CD4-positive, alpha-beta T cell treated with Interleukin-10 for 1 hour (primary cell): ENCODE measurements around the gene CEP112.
"Not testable (repeated sequence)": the region's sequence is repeated elsewhere in the genome, so short reads cannot be mapped to it uniquely, and the experiment has no call there.

ENCODE experiments used
- DNase-seq: peaks from one replicate; pipeline ENCODE4 v3.0.0-alpha.2; 2020

CEP112 gene

DNA sequence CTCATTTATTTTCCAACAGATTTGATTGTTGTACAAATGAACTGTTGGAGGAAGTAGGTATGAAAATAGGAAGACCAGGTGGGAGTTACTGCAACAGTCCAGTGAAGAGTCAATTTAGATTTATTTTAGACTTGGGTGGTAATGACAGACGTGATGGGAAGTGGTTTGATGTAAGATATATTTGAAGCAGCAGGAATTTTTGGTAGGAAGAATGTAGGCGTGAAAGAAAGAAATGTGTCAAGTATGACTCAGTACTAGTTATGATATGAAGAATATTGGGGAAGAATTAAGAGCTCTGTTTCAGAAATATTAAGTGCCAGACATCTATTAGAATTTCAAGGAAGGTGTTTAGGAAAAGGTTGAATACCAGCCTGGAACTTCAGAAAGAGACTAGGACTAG is 382.6 kb downstream of the CEP112 start:
- DNase-seq: no peak

DNA sequence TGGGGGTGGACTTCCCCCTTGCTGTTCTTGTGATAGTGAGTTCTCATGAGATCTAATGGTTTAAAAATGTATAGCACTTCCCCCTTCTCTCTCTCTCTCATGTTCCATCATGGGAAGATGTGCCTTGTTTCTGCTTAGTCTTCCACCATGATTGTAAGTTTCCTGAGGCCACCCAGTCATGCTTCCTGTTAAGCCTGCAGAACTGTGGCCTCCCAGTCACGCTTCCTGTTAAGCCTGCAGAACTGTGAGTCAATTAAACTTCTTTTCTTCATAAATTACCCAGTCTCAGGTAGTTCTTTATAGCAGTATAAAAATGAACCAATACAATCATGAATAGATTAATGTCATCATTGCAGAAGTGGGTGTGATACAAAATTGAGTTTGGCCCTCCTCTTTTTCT is 383.4 kb downstream of the CEP112 start:
- DNase-seq: not testable (repeated sequence)

DNA sequence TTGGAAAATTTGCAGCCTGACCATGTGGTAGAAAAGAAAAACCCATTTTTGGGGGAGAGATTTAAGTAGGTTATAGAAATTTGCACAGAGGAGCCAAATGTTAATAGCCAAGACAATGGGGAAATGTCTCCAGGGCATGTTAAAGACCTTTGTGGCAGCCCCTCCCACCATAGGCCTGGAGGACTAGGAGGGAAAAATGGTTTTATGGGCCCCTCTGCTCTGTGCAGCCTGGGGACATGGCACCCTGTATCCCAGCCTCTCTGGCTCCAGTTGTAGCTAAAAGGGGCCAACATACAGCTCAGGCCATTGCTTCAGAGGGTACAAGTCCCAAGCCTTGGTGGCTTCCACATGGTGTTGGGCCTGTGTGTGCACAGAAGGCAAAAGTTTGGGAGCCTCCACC is 384.6 kb downstream of the CEP112 start:
- DNase-seq: no peak

DNA sequence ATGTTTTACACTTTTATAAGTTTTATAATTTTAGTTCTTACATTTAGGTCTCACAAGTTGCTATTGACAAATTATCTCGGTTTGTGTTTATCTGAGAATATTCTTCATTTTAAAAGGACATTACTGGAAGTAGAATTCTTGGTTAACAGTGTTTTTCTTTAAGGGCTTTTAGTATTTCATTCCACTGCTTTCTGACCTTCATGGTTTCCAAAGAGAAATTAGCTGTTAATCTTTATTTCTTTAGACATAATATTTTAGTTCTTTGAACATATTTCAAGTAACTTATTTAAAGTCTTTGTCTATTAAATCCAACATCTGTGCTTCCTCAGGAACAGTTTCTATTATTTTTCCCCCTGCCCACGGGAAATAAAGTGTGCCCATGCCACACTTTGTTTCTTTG is 390.4 kb downstream of the CEP112 start:
- DNase-seq: no peak

DNA sequence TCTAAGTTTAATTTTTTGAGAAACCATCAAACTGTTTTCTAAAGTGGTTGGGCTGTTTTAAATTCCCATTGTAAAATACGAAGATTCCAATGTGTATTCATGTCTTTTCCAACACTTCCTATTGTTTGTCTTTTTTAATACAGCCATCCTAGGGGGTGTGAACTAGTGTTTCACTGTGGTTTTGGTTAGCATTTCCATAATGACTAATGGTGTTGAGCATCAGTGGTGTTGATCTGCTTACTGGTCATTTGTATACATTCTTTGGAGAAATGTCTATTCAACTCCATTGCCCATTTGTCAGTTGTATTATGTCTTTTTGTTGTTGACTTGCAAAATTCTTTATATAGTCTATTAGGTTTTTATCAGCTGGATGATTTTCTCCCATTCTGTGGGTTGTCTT is 391.3 kb downstream of the CEP112 start:
- DNase-seq: no peak

DNA sequence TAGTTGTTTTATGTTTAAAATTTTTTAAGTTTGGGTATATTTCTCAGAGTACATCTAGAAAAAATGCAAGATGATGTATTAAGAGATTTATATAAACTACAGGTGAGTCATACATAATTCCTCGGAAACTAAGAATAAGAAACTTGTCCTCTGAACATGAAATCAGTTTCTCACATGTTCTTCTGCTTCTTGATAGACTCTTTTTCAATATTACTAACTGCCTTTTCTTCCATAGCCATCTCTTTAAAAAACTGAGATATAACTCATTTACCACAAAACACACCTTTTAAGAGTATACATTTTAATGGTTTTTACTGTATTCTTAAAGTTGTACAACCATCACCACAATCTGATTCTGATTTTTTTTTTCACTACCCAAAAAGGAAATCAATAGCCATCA is 392.1 kb downstream of the CEP112 start:
- no peak for DNase-seq

DNA sequence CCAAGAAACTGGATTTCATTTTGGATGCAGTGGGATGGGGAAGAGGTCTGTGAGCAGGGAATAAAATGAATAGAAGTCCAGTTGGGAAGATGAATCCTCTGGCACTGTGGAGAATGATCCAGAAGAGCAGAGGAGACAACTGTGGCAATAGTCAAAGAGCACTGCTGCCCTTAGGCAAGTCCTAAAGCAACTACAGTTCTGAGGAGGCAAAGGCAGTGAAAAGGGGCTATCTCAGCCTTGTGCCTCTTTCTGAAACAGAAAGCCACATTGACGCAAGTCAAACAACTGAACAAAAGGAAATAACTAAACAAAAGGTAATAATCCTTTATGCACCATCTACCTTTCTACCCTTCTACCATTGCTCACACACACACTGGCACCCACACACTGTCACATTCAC is 392.5 kb downstream of the CEP112 start:
- no peak for DNase-seq

DNA sequence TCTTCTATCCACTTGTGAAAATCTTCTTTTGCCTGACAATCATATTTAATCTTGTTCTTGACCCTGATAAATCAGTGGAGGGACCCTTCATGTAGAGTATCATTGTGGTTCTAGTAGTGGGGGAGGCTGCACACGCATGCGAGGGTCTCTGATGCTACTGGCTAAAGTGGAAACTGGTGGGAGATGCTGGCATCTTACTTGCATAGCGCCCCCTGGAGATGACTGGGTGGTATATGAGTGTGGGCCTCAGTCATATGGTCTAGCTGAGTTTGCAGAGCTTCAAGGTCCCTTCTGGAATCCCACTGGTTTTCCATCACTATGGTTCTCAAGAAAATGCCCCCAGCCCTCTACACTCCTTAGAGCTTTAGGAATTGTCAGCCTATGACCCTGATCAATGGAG is 394.1 kb downstream of the CEP112 start:
- DNase-seq: peak; percentile 6

DNA sequence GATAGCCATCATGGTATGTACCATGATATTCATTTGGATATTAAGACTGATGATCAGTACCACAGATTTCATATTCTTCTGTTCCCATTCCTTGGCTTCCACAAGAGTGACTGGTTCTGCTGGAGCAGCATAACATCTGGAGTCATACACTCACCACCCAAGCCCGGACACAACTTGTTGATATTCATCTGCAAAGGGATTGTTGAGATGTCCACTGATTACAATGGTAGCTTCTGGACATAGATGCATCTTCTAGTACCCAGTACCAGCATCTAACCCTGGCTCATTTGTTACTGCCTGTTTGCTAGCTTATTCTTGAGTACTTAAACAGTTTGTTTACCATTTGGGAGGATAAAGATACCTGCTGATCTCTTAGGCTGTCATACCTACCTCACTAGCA is 394.8 kb downstream of the CEP112 start:
- no peak for DNase-seq

DNA sequence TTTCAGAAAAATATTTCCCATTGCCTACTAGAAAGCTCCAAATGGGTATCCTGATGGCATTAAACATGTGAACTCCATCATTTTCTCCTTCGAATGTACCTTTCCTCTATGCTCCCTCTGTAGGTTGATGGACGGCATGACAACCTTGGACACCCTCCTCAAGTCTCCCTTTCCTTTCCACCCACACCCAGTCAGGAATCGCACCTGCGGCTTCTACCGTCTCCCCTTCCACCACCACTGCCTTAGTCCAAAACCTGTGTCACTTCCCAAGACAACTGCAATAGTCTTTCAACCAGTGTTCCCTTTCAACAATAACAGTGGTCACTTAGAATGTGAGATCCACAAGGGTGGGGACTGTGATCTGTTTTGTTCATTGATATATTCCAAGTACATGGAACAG is 397.4 kb downstream of the CEP112 start:
- peak; percentile 12 for DNase-seq

DNA sequence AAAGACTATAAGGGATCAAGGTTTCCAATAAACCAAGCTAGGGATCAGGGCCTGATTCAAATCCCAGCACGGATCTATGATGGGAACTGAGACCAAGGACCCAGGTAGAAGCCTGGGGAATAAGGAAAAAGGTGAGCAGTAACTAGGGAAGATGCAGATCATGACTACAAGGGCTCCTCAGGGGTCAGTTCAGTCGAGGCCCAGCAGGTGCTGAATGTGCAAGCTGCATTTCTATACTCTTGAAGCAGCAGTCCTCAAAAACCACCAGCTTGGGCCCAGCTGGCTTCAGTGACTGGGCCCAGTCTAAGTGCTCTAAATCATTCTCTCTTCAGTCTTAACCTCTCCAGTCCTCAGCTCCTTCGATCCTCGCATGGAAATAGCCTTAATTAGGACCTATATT is 401.7 kb downstream of the CEP112 start:
- DNase-seq: no peak

DNA sequence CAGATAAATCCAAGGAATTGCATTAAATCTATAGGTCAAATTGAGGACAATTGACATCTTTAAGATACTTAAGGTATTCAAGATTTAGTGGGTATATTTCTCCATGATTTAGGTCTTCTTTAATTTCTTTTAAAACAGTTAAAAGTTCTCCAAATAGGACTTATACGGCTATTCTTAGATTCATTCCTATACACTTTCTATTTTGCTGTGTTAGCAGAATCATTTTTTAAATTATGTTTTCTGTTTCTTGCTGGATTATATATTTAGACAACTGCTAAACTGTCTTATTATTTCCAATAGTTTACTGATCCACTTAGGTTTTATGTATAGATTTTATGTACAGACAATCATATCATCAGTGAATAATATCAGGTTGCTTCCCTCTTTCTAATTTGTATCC is 404.4 kb downstream of the CEP112 start:
- no peak for DNase-seq

DNA sequence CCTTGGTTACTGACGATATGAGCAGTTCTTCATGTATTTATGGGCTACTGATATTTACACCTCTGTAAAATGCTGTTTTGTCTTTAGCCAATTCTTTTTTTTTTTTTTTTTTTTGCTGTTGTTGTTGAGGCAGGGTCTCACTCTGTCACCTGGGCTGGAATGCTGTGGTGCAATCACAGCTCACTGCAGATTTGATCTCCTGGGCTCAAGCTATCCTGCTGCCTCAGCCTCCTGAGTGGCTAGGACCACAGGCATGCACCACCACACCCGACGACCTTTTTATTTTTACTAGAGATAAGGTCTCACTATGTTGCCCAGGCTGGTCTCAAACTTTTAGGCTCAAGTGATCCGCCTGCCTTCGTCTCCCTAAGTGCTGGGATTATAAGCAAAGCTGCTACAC is 405.5 kb downstream of the CEP112 start:
- no peak for DNase-seq

DNA sequence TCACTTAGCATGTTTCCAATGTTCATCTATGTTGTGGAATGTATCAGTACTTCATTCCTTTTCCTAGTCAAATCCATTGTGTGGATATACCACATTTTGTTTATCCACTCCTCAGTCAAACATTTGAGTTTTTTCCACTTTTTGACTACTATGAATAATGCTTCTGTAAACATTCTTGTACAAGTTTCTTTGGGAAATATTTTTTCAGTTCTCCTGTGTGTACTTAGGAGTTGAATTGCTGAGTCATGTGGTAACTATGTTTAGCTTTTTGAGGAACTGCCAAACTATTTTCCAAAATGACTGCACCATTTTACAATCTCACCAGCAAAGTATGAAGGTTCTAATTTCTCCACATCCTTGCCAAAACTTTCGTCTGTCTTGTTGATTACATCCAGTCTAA is 406.8 kb downstream of the CEP112 start:
- DNase-seq: no peak

DNA sequence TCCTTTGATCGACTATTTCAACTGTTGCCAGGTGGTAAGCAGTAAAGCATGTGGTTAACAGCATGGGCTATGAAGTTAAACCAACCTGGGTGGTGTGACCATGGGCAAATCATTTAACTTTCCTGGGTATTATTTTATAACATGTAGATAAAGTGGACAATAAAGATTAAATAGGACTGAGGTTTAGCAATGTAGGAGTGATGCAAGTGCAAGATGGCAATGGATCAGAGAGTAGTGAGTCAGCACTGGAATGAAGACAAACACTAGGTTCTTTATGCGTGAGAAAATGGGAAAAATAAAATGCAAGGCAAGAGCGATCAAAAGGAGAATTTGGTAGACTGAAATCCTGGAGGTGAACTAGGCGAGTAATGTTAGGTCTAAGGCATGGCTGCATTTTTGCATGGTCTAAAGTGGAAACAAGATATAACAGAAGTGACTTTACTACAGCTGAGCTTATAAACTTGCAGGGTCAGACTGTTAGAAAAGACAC is 408.0 kb downstream of the CEP112 start:
- DNase-seq: no peak

DNA sequence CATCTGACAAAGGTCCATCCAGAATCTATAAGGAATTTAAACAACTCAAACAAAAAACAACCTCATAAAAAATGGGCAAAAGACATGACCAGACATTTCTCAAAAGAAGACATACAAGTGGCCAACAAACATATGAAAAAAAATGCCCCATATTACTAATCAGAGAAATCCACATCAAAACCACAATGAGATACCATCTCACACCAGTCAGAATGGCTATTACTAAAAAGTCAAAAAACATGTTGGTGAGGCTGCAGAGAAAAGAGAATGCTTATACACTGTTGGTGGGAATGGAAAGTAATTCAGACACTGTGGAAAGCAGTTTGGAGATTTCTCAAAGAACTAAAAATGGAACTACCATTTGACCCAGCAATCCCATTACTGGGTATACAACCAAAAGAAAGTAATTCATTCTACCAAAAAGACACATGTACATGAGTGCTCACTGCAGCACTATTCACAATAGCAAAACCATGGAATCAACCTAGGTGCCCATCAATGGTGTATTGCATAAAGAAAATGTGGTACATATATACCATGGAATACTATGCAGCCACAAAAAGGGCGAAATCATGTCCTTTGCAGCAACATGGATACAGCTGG is 409.7 kb downstream of the CEP112 start:
- DNase-seq: not testable (repeated sequence)

DNA sequence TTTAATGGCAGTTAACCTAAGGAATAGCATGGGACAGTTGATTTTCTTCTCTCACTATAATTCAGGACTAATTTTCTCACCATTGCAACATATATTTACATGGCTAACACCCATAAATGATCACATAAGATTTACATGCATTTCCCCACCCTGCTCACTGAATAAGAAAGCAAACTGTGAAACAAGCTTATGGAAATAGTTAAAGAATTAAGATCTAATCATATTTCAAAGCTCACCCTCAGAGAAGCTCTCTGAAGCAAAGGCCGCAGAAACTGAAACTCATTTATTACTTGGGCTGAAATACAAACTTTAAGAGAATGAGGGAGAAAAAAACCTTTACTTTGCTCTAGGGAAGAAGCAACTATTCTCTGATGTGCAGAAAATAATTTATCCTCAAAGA is 411.8 kb downstream of the CEP112 start:
- no peak for DNase-seq

DNA sequence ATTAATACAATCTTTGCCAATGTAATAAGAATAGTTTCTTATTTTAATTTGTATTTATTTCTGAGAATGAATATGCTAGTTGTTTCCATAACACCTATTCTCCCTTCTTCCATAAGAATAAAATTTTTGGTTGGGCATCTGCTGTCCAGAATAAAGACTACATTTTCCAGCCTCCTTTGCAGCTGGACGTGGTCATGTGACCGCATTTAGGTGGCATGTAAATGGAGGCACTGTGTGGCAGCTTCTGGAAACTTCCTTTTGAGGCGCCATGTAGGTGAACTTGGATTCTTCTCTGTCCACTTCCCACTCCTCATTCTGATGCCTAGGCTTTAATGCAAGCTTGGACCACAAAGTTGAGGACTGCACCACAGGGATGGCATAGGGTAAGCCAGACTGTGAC is 415.0 kb downstream of the CEP112 start:
- DNase-seq: no peak

DNA sequence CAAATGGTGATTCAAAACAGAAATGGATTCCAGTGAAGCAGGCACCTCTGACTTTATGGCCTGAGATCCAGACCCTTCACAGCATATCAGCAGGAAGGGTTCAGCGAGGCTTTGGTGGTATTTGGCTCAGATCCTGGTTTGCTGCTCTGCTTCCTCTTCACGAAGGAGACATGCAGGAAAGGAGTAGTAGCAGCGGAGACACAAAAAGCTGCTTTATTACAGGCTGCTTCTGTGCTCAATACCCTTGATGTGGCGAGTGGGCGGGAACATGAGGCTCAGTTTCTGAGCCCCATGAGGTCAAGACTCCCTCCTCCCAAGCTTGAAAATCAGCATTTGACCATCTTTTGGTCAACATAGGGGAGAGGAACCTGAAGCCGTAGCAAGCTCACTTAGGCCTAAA is 417.1 kb downstream of the CEP112 start:
- no peak for DNase-seq

DNA sequence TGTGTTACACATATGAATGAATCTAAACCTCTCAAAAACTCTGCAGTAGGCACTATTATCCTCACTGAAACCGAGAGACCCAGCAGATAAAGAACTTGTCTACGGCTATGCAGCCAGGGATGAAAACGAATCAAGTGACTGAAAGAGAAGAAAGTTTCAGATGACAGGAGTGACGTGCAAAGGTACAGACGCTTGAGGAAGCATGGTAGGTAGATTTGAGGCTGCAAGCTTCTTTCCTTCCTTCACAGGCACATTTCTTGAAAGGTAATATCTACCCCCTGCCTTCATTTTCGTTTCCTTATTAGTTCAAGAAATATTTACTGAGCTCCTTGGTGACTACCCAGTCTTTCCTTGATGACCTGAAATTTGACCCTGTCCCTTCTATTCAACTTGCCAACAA is 418.9 kb downstream of the CEP112 start:
- no peak for DNase-seq

DNA sequence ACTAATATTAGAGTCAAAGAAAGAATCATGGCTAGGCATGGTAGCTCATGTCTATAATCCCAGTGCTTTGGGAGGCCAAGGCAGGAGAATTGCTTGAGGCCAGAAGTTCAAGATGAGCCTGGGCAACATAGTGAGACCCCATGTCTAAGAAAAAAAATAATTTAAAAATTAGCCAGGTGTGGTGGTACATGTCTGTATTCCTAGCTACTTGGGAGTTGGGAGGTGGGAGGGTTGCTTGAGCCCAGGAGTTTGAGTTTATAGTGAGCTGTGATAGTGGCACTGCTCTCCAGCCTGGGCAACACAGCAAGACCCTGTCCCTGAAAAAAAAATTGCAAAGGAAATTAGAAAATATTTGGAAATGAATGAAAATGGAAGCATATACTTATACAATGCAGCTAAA is 420.2 kb downstream of the CEP112 start:
- no peak for DNase-seq

DNA sequence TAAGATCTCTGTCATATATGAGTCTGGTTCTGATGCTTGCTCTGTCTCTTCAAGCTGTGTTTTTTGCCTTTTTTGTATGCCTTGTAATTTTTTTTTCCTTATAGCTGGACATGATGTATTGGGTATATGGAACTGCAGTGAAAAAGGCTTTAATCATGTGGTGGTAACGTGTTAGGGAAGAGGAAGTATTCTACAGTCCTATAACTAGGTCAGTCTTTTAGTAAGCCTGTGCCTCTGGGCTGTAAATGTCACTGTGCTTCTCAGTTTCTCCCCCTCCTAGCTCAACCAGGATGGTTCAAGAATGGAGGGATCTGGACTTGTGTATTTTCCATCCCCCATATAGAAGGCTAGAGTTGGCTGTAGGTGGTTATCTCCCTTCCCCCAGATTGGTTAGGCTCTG is 428.1 kb downstream of the CEP112 start:
- no peak for DNase-seq

DNA sequence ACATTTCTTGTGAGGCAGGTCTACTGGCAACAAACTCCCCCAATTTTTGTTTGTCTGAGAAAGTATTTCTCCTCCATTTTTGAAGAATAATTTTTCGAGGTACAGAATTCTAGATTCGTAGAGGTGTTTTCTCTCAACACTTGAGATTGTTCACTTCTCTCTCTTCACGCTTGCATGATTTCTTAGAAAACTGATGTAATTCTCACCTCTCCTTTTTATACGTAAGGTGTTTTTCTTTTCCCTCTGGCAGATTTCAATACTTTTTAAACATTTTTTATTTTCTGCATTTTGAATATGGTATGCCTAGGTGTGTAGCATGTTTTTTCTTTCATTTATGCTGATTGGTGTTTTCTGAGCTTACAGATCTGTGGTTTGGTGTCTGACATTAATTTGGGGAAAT is 429.0 kb downstream of the CEP112 start:
- no peak for DNase-seq

DNA sequence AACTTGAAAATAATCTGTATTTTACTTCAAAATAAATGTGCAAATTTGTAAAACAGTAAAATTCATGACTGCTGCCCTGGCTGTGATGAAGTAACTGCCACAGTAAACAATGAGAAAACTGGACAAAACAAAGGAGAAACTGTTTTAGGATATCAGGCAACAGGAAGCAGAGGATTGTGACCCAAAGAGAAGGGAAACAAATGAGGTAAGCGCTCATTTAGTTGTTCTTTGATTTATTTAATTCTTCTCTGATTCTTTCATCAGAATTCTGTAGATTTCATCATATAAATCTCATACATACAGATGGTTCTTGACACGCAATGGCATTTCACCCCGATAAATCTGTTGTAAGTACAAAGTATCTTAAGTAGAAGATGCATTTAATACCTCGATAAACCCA is 432.4 kb downstream of the CEP112 start:
- no peak for DNase-seq

DNA sequence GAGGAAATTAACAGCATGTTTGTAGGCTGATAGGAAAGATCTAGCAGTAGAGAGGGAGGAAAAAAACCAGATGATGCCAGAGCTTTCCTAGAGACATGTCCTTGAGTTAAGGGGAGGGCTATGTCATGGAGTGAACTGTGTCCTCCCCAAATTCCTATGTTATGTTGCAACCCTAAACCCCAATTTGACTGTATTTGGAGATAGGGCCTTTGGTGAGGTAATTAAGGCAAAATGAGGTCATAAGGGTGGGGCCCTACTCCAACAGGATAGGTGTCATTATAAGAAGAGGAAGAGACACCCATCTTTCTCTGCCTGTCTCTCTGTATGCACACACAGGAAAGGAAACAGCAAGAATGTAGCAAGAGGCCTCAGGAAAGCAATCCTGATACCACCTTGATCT is 435.2 kb downstream of the CEP112 start:
- no peak for DNase-seq

DNA sequence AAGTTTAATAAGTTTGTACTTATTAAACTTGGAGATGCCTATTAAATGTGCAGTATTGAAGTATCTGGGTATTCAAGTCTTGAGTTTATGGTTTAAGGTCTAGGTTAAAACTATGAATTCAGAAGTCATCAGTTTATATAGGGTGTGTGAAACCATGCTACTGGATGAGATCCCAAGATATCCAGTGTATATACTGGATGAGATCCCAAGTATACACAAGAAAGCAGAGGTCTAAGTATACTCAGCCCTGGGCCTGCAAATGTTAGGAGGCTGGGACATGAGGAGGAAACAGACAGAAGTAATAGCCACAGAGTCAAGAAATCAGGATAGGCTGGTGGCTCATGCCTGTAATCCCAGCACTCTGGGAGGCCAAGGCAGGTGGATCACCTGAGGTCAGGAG is 436.1 kb downstream of the CEP112 start:
- DNase-seq: no peak
